ENCODE measurements around the gene SWT1.

- no peak for TF ChIP-seq CTCF (IDR thresholded peaks at IDR 0.05)
- no peak for TF ChIP-seq POLR2A (IDR thresholded peaks at IDR 0.05)
Measured at GRCh38 chr1:185159966-185160365, 3.0 kb downstream of the SWT1 start.
